ENCODE results near the gene BIN2. TPM values are rescaled to one million over a fixed set of nuclear protein-coding genes. Genes with fewer than 3 reads are reported as not detected.

BIN2 gene
- total and polyA plus RNA-seq, 10 of the 15 experiments (the other 5 are each of a cell fraction or from before 2014, with no cell fraction given) = 8.6 to 42.9 (median 32.1) TPM

DNA sequence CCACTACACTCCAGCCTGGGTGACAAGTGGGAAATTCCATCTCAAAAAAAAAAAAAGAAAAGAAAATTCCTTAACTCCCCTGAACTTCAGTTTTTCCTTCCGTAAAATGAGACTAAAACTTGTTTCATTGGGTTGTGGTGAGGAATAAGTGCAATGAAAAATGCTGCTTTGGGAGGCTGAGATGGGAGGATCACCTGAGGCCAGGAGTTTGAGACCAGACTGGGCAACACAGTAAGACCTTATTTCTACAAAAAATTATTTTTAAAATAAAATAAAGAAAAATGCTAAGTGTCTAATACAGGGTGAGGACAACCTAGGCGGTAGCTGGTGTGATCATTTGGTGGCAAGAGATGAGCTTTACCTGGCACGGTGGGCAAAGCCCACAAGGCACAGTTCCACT, 60.6 kb downstream of the BIN2 start:
- ChIA-PET RAD21 (ENCODE audit: unreplicated experiment) (interaction anchor here (1.7 to 4.0 kb wide), 2 partner anchors 11 to 78 kb away, joined by 6 to 28 read pairs; no protein-coding TSS in a partner anchor), SMC1A (ENCODE audit: uncharacterized antibody, unreplicated experiment) (interaction anchor here (0.7 to 4.2 kb wide), 7 partner anchors 20 to 290 kb away, joined by 3 to 56 read pairs (median 4); no protein-coding TSS in a partner anchor), CTCF (interaction anchor here (0.8 to 4.5 kb wide), 10 partner anchors 7 to 234 kb away, joined by 3 to 93 read pairs (median 4); partner anchors contain the start of gene SMAGP), POLR2A (interaction anchor here (0.6 kb wide), 1 partner anchor 80 kb away, joined by 3 read pairs; no protein-coding TSS in a partner anchor)
- TF ChIP-seq CBX5 (IDR thresholded peaks at IDR 0.05; ENCODE audit: low read depth) = no peak
- FAIRE-seq (no peak), DNase-seq (ENCODE audit: low read depth, low spot score) (no peak), ATAC-seq (no peak)
- no peaks in the 10 kb centered on the region for H3K79me2 ChIP-seq (ENCODE audit: control insufficient read depth, insufficient read depth, low read length)
- H2AFZ ChIP-seq (ENCODE audit: control insufficient read depth, low read depth, low read length) = no peak overlapping the region
- H4K20me1 ChIP-seq (ENCODE audit: control insufficient read depth, insufficient read depth) = no peaks in the 10 kb centered on the region
- H3K36me3 ChIP-seq (ENCODE audit: control insufficient read depth in 2 of 2, insufficient read depth in 2 of 2, low read length in 1 of 2) = no peaks in the 10 kb centered on the region
- in situ Hi-C loops (cut with MboI) (no loop called here), intact Hi-C loops (cut with micrococcal nuclease; ENCODE audit: unreplicated experiment) (no loop called here)
- no peaks in the 10 kb centered on the region for H3K9me3 ChIP-seq (replicated peaks; ENCODE audit: control insufficient read depth, insufficient read depth, low read length)
- no peaks in the 10 kb centered on the region for H3K4me1 ChIP-seq (ENCODE audit: control insufficient read depth, insufficient read depth, low read length)
- 91% methylated on average over 3 of the region's 3 CpGs for WGBS (ENCODE audit: insufficient coverage, insufficient replicate concordance, low lambda C conversion rate, missing lambda C conversion rate)
- H3K4me3 ChIP-seq = no peak overlapping the region
- BruUV-seq (replicated peaks) = no TSS peak
- no peaks in the 10 kb centered on the region for H3K27me3 ChIP-seq (replicated peaks in 1 of 2; ENCODE audit: control insufficient read depth in 2 of 2, insufficient read depth in 2 of 2, low read length in 1 of 2)
- no peak overlapping the region for H3K27ac ChIP-seq (ENCODE audit: control insufficient read depth, insufficient read depth)
- H3K4me2 ChIP-seq (ENCODE audit: control insufficient read depth, insufficient read depth) = no peak overlapping the region
- H3K9ac ChIP-seq (ENCODE audit: control insufficient read depth, insufficient read depth, low read length) = no peak overlapping the region

DNA sequence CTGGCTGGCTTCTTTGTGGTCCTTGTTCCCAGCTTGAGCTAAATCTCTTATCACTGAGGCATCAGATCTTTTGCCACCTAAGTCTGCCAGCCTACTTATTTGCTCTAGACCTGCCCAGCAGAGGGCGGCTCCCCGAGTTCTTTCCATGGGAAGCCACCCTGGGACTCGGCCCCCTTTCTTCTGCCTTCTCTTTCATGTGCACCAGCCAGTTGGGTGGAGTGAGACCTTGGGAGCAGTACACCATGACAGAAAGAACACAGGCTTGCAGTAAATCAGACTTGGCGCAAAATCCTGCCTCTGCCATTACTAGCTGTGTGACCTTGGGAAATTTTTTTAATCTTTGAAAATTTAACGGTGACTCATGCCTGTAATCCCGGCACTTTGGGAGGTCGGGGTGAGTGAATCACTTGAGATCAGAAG, 61.2 kb downstream of the BIN2 start:
- intact Hi-C loops (cut with micrococcal nuclease; ENCODE audit: unreplicated experiment) = loop anchor here (1.0 kb wide), 1 partner anchor 79 kb away; no protein-coding TSS in a partner anchor
- no peak for FAIRE-seq
- Histone ChIP-seq H3K27ac (ENCODE audit: control insufficient read depth, insufficient read depth) (no peak overlapping the region), H2AFZ (ENCODE audit: control insufficient read depth, low read depth, low read length) (0 out of 2 replicates have a peak overlapping the region, but pooled peaks have one; percentile 4), H3K4me2 (ENCODE audit: control insufficient read depth, insufficient read depth) (no peak overlapping the region), H3K4me3 (no peak overlapping the region), H3K9ac (ENCODE audit: control insufficient read depth, insufficient read depth, low read length) (no peak overlapping the region), H4K20me1 (ENCODE audit: control insufficient read depth, insufficient read depth) (no peaks in the 10 kb centered on the region), H3K36me3 (ENCODE audit: control insufficient read depth in 2 of 2, insufficient read depth in 2 of 2, low read length in 1 of 2) (no peaks in the 10 kb centered on the region), H3K79me2 (ENCODE audit: control insufficient read depth, insufficient read depth, low read length) (no peaks in the 10 kb centered on the region), H3K9me3 (replicated peaks; ENCODE audit: control insufficient read depth, insufficient read depth, low read length) (no peaks in the 10 kb centered on the region), H3K27me3 (replicated peaks in 1 of 2; ENCODE audit: control insufficient read depth in 2 of 2, insufficient read depth in 2 of 2, low read length in 1 of 2) (no peaks in the 10 kb centered on the region), H3K4me1 (ENCODE audit: control insufficient read depth, insufficient read depth, low read length) (no peaks in the 10 kb centered on the region)
- no peak for DNase-seq (ENCODE audit: low read depth, low spot score)
- 60% methylated on average over 7 of the region's 7 CpGs for WGBS (ENCODE audit: insufficient coverage, insufficient replicate concordance, low lambda C conversion rate, missing lambda C conversion rate)
- TF ChIP-seq SRF (IDR thresholded peaks at IDR 0.05; ENCODE audit: low read depth in 2 of 2, low read length in 2 of 2) (no peak), MYC (IDR thresholded peaks at IDR 0.05; ENCODE audit: insufficient read depth, insufficient read length, insufficient replicate concordance, low read length, severe bottlenecking) (no peak), MAX (IDR thresholded peaks at IDR 0.05; ENCODE audit: low read depth, low read length) (no peak), CHD1 (IDR thresholded peaks at IDR 0.05; ENCODE audit: low read depth, low read length) (no peak), EZH2 (IDR thresholded peaks at IDR 0.05; ENCODE audit: borderline replicate concordance, control insufficient read depth, low read depth, low read length) (no peak), CBX5 (IDR thresholded peaks at IDR 0.05; ENCODE audit: low read depth) (no peak), SMC3 (IDR thresholded peaks at IDR 0.05; ENCODE audit: borderline replicate concordance, low read length) (peak; percentile 45; the same call in 1 of the 2 replicates), BACH1 (IDR thresholded peaks at IDR 0.05; ENCODE audit: borderline replicate concordance) (no peak), RAD21 (IDR thresholded peaks at IDR 0.05; ENCODE audit: insufficient read depth, low read depth, low read length) (0 out of 2 replicates have a peak, but pooled peaks have one; percentile 6), ZBED1 (IDR thresholded peaks at IDR 0.05; ENCODE audit: borderline replicate concordance) (no peak)
- TF ChIP-seq, protein P1, sequence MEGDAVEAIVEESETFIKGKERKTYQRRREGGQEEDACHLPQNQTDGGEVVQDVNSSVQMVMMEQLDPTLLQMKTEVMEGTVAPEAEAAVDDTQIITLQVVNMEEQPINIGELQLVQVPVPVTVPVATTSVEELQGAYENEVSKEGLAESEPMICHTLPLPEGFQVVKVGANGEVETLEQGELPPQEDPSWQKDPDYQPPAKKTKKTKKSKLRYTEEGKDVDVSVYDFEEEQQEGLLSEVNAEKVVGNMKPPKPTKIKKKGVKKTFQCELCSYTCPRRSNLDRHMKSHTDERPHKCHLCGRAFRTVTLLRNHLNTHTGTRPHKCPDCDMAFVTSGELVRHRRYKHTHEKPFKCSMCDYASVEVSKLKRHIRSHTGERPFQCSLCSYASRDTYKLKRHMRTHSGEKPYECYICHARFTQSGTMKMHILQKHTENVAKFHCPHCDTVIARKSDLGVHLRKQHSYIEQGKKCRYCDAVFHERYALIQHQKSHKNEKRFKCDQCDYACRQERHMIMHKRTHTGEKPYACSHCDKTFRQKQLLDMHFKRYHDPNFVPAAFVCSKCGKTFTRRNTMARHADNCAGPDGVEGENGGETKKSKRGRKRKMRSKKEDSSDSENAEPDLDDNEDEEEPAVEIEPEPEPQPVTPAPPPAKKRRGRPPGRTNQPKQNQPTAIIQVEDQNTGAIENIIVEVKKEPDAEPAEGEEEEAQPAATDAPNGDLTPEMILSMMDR (IDR thresholded peaks at IDR 0.05 in 2 of 3, conservative IDR thresholded peaks at IDR 0.05 in 1 of 3; ENCODE audit: control insufficient read depth in 2 of 3, extremely low read depth in 1 of 3, insufficient read depth in 1 of 3, low read depth in 3 of 3, low read length in 3 of 3) = peak; percentile 32 to 50 (median 40); a peak in 4 of 6 replicates
- ChIA-PET POLR2A (interaction anchor here (0.6 kb wide), 1 partner anchor 51 kb away, joined by 3 read pairs; no protein-coding TSS in a partner anchor), CTCF (interaction anchor here (0.7 to 4.5 kb wide), 18 partner anchors 8 to 437 kb away, joined by 3 to 93 read pairs (median 4); partner anchors contain the start of genes SLC11A2 and SMAGP), RAD21 (ENCODE audit: unreplicated experiment) (interaction anchor here (1.7 to 4.0 kb wide), 3 partner anchors 10 to 216 kb away, joined by 5 to 28 read pairs (median 6); no protein-coding TSS in a partner anchor), SMC1A (ENCODE audit: uncharacterized antibody, unreplicated experiment) (interaction anchor here (0.7 to 4.2 kb wide), 9 partner anchors 19 to 291 kb away, joined by 3 to 56 read pairs (median 4); no protein-coding TSS in a partner anchor)
- ATAC-seq = peak; percentile 70
- in situ Hi-C loops (cut with MboI) = no loop called here
- no TSS peak for BruUV-seq (replicated peaks)
